ENCODE measurements around the gene A3GALT2.

A3GALT2 gene

DNA sequence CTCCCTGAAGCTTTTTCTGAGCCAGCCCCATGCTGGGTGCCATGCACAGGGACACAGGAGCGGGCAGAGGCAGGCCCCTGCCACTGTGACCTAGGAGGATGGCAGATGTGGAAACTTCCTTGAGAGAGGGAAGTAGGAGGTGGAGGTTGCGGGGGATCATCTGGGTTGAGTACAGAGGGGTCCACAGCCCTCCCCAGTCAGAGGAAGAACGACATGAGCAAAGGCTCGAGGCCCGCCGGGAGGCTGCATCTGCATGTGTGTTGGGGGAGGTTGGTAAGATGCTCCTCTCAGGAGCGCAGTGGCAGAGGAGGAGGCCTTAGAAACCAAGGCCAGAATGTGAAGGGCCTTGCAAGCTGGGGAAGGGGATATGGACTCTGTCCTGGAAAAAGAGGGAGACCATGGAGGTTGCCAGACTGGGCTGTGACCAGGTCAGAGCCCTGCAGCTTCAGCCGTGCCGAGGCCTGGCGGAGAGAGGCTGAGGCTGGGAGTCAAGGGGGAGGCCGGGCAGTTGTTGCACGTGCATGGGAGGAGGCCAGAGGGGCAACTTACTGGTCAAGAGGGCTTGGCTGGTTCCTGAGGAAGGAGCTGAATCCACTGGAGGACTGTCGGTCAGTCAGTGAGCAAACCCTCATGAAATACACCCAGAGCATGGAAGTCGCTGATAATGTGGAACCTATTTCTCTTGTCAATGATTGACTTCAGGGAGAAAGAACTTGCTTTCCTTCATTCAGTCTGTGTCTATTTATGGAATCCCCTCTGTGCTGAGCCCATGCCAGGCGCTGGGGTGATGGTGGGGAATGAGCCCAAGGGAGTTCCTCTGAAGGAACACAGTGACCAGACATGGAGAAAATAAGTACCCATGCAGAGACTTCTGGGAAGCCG is 31.7 kb downstream of the A3GALT2 start:
- DNase-seq, result peak; percentile 19

DNA sequence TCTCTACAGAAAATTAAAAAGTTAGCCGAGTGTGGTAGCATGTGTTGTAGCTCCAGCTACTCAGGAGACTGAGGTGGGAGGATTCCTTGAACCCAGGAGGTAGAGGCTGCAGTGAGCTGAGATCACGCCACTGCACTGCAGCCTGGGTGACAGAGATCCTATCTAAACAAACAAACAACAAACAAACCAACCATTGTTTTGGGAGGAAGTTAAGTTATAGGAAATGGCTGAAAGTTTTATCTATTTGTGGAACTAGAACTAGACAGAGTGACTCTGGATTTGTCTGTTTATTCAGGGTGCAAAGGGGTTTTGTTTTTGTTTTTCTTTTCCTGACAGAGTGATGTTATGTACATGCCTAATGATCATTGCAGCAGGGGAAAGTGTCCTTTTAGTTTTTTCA is 33.6 kb downstream of the A3GALT2 start:
- DNase-seq, result peak; percentile 5

DNA sequence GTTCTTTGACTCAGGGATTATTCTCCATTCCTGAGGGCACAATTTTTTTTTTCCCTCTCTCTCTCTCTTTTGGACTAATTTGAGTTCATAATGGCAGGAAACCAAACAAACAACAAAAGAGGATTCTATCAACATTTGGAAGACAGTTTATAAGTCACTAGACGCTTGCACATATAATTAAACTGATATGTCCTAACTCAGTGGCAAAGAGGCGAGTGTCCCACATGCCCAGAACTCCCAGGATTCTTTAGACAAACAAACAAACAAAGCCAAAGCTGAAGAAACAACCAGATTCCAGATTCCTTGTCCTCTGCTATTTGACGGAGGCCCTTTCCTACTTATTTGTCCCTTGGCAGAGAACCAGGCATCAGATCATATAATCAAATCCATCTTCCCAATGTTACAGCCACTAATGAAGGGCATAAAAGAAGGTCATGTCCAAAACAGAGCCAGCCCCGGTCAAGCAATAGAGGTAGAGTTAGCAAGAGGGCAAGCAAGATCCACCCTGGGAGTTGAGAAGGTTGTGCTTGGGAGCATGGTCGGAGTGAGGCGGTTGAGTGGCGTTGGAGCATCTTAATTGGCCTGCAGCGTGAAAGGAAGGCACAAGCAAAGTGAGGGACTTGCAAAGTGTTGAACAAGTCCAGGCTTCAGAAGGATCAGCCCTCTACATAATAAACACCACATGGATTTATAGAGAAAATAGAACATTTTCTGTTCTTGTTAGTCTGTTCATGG is 34.3 kb downstream of the A3GALT2 start:
- DNase-seq, result no peak

DNA sequence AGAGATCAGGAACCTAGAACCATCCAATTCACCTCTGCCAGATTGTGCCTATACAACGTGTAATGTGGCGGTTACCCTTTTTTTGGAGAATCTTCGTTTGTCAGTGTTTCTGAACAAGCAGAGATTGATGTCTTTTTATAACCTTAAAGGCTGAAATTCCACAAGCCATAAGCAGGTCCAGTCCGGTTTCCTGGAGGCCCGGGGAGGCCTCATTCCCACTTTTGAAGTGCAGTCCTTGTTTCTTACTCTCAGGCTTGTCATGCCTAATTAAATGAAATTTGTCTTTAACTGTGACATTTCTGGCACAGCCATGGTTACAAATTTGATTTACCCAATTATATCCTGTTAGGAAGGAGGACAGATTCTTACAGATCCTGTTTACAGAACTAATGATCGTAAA is 36.8 kb downstream of the A3GALT2 start:
- no peak for DNase-seq

DNA sequence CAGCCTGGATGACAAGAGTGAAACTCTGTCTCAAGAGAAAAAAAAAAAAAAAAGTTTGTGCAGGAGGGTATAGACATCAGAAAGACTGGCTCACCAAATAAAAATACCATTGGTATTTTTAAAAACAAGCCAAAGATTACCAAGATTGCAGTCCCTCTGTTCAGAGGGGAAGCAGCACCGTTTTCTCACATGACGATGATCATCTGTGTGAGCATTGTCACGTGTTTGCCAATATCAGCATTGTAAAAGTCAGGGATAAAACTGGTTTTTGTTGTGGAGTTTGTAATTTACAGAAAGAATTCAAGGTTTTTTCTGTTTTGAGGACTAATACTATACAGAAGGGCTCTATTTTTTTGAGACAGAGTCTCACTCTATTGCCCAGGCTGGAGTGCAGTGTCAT is 38.1 kb downstream of the A3GALT2 start:
- DNase-seq, result no peak

DNA sequence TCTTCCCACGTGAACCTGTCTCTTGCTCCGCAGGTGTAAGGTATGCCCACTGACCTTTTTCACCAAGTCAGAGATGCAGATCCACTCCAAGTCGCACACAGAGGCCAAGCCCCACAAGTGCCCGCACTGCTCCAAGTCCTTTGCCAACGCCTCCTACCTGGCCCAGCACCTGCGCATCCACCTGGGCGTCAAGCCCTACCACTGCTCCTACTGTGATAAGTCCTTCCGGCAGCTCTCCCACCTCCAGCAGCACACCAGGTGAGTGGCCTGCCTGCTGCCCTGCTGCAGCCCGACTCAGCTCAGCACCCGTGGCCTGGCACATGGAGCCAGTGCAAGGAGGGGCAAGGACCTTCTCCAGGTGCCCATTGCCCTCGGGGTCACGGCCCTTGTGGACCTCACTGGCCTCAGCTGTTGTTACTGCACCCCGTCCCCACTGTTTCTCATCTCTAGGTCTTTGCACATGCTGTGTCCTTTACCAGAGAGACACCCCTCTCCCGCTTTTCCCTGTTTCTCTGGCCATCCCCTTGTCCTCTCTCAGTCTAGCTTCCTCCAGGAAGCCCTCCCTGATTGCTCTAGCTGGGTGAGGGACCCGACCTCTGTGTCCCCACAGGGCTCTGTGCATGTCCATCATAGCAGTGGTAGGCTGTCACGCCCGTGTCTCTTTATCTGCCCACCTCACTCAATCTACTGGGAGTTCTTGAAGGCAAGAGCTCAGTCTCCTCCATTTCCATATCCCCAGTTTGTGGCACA is 39.2 kb downstream of the A3GALT2 start:
- DNase-seq, result peak; percentile 6

DNA sequence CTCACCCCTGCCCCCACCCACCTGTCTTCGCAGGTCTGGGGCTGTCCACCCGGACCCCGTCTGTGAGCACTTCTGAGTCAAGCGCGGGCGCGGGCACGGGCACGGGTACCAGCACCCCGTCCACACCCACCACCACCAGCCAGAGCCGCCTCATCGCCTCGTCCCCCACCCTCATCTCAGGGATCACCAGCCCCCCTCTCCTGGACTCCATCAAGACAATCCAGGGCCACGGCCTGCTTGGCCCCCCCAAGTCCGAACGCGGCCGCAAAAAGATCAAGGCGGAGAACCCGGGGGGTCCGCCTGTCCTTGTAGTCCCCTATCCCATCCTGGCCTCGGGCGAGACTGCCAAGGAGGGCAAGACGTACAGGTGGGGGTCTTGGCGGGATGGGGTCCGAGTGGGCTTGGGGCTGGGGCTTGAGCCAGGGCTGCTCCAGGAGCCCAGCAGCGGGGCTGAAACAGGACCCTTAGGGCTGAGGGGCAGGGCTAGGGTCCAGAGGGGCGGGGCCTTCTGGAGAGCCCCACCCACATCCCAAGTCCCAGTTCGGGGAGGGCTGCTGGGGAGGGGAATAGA is 40.7 kb downstream of the A3GALT2 start:
- peak; percentile 10 for DNase-seq

DNA sequence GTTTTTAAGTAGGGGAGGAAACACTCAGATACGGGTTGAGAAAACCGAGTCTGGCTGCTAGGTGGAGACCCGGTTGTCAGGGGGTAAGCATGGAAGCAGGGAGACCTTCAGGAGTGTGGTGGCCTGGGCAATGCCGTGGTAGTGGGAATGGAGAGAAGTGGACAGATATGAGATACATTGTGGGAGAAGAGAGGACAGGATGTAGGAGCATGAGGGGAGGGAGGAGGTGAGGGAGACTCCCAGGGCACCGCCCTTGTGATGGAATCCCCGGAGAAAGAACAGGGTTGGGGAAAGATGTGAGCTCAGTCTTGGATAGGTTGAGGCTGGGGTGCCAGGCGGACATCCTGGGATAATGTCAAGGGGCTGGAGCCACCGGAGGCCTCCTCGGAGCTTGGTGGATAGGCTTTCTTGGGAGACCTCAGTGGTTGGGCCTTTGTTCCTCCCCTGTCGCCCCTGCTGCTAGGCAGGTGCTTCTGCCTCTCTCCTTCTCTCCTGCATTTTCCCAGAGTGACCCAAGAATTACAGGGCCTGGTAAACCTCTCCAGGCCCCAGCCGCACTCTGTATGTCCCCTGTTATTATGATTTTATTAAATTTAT is 43.3 kb downstream of the A3GALT2 start:
- DNase-seq, result peak; percentile 17

DNA sequence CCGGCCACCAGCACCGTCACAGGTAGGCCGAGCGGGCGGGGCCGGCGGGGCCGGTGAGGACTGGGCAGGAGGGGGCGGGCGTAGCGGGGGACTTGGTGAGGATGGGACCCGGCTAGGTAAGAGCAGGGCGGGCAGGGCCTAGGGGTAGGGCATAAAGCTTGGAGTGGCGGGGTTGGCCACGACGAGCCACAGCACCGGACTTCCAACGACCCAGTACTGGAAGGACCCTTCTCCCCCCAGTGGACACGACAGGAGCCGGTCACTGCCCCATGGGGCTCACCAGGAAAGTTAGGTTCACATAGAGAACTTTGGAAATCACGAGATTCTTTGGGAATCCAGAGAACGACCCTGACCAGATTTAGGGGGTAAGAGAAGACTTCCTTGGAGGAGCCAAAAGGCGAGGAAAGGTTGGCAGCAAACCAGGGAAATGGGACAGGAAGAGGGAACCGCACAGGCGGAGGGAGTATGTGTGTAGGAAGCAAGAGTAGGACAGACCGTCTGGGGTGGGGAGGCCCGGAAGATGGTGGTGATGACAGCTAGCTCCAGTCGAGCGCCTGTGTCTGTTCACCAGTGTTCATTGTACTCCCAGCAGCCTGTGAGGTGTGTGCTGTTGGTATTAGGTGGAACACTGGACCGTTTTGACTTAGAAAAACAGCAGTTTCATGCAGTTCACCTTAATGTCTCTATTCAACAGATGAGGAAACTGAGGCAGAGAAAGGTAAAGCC is 44.2 kb downstream of the A3GALT2 start:
- peak; percentile 17 for DNase-seq

DNA sequence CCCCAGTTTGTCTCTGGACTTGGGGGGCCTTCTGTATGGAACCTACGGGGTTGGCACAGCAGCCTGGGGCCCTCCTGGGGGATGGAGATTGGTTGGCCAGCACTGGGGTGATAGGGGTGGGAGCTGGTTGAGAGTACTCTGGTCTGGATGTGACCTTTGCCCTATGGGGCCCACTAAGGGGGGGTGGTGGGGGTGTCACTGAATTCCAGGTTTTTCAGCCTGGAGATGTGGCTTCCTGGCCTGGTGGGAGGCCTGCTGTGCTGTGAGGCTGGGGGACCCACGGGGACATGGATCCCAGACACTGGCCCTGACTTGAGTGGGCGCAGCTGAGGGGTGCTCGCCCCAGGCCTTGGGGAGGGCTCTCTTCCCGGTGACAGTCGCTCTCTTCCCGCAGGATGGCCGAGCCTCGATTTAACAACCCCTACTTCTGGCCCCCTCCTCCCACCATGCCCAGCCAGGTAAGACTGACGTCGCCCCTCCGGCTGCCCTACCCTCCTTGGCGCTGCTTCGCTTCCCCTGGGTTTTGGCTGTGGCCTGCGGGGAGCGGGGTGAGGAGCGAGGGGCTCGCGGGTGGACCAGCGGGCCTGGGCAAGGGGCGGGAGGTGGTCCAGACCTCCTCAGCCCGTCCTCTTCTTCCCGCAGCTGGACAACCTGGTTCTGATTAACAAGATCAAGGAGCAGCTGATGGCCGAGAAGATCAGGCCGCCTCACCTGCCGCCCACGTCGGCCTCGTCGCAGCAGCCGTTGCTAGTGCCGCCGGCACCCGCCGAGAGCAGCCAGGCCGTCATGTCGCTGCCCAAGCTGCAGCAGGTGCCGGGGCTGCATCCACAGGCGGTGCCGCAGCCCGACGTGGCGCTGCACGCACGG is 45.0 kb downstream of the A3GALT2 start:
- peak; percentile 18 for DNase-seq

DNA sequence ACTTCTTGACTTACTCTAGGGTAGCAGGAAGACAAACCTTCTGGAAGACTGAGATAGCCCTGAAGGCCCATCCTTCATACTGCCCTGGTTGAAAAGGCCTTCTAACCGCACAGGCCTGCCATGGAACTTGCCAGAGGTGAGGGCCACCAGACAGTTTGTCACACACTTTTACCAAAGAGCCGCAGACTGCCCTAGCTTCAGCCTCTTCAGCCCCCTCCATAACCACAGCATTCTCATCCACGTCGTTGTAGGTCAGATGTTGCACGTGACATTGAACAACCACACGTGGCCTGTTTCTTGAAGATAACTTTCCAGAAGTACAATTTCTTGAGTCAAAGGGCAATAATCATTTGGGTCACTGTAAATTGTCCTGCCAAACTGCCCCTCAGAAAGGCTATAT is 45.7 kb downstream of the A3GALT2 start:
- no peak for DNase-seq

DNA sequence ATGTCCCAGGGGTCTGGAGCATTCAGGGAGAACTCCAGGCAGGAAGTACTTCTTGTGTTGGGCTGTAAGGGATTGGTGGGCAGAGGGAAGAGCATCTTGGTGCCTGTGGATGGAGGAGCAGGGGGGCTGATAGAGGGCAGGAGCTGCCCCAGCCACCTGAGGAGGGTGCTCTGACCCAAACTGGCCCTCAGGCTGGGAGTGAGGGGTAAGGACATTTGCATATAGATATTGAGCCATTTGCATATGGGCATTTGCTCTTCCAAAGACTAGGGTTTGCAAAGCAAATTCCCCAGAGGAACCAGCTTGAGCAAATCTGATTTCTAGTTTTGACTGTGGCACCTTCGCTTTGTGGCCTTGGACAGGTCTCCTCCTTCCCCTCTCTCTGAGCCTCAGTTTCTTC is 46.5 kb downstream of the A3GALT2 start:
- DNase-seq, result no peak

DNA sequence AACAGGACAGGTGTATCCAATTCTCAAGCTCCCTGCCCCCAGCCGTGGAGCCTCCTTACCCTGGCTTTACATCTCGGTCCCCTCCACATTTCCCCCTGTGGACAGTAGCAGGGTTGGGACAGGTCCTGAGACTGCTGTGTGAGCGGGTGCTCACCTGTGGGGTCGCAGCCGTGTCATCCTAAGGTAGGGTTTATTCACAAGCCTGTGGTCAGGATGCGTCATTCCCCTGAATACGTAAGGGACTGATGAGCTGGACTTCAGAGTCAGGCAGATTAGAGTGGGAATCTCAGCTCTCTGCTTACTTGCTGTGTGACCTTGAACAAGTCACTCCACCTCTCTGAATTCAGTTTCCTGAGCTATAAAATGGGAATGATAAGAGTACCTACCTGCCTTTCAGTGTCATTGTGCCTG is 46.9 kb downstream of the A3GALT2 start:
- DNase-seq, result no peak

DNA sequence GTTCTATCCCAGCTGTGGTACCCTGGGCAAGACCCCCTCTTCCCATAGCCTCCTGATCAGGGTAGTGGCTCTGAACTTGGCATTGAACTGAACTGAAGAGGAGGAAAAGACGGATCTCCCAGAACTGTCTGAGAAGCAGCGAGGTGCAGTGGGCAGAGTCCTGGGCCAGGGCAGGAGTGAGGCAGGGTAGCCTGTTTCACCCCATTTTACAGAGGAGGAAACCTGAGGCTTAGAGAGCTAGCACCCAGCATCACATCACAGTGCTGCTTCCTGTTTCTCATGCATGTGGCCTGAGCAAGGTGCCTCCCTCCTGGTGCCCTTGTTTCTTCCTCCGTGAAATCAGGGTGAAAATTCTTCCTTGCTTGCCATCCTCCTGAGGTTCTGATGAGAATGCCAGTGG is 47.5 kb downstream of the A3GALT2 start:
- no peak for DNase-seq

DNA sequence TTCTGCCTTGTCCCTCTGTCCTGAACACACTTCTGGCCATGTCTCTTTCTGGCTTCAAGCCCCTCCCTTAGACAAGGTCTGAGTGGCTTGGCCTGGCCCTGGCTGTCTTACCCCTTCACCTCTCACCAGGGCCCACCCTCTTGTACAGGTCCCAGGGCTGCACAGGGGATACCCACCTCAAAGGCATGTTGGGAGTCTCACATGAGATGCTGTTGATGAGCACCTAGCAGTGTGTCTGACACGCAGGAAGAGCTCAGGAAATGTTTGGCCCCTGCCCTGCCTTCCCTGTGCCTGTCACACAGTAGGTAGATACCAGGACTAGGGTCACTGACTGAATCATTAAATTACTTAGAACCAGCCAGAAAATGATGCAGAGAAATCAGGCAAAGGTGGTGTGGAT is 48.0 kb downstream of the A3GALT2 start:
- DNase-seq, result no peak

DNA sequence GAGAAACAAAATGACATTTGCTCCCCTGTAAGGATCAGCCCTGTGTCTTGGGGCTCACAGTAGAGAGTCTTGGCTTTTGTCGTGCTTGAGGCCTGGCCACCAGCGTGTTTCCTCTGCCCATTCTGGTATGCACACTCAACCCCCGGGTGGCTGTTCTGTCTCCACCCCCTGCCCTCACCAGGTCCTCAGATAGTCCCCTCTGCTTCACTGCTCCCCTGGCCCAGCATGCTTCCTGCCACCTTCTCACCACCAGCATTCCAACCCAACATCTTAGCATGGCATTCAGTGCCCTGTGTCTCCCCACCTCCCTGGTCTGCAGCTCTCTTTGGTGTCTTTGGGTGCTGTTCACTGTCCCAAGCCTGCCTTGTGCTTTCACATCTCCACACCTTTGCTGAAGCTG is 48.4 kb downstream of the A3GALT2 start:
- no peak for DNase-seq

DNA sequence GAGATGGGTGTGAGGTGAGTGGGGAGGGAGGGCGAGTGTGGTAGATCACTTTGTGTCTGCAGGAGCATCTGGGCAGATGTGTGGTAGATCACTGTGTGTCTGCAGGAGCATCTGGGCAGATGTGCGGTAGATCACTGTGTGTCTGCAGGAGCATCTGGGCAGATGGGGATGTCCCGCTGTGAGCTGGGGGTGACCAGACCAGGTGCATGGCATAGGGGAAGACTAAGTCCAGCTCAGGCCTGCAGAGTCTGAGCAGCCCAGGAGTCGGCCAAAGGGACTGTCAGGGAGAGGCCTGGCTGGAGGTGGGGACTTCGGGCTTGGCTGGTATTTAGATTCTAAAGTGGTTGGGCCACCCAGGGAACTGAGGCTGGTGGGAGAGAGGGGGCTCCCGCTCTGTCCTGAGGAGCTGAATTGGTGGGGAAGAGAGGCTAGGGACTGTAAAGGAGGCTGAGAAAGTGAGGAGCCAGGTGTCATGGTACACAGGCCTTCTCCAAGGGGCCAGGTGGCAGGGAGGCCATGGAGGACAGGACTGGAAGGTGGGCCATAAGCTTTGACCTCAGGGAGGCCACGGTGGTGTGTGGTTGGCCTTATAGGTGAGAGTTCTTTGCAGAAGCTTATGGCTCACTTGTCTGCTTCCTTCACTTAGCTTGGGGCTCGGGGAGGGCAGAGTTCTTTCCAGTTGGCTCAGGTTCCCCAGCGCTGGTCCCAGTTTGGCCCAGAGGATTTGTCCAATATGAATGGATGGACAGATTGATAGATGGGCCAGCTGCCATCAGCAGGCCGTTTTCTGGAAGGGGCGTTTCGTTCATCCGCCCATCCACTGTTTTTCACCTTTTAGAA is 49.0 kb downstream of the A3GALT2 start:
- DNase-seq, result no peak

DNA sequence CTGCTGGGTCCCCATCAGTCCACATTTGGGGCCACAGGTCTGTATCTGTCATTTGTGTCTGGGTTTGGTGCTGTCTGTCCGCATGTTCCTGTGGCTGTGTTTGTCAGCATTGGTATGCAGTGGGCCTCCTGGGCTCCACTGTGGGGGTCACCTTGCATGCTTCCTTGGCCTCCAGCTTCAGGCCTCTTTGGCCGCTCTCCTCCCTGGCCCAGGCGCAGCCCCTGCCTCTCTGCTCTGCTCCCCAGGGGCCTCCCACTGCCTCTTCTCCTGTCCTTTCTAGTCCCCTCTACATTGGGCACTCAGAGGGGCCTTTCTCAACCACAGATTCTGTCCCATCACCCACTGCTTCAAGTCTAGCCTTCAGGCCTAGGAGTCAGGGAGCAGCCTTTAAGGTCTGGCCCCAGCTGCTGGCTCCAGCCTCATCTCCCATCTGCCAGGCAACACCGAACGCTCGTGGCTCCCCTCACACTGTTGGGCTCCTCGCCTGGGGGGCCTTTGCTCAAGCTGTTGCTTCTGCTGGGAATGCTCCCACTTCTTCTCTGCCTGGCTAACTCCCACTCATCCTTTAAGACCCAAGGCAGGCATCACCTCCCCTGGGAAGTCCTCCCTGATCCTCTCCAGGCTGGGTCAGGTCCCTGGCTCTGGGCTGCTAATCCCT is 50.0 kb downstream of the A3GALT2 start:
- DNase-seq, result no peak

DNA sequence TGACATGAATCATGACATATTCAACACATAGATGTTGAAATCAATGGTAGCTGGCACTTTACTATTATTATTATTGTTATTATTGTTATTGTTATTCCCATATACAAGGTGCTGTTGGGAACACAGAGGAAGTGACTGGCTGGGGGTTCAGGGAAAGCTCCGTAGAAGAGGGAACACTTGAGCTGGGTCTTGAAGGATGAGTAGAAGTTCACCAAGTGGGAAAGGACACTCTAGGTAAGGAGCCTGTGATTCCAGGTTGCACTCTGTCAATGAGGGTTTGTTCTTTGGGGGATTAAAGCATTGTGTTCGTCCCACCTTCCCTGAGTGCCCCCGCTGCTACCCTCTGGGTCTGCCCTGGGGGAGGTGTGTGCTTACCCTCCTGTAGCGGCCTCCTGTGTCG is 50.5 kb downstream of the A3GALT2 start:
- DNase-seq, result no peak

DNA sequence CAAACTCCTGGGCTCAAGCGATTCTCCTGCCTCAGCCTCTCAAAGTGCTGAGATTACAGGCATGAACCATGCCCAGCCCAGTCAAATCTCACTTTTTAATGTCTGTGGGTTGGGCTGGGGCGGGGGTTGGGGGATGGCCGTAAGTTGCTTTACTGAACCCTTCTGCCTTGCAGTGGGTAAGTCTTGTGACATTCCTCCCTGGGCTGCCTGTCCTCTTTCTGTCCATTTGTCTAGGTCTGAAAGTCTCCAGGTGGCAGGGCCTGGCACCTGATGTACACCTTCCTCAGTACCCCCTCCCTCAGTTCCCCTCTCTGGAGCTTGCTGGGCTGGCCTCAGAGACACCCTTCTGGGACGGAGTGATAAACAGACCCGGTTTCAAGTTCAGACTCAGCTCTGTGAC is 51.3 kb downstream of the A3GALT2 start:
- no peak for DNase-seq
